HCT116 (cell line): ENCODE measurements around the gene ZBTB39. TPM values are rescaled to one million over a fixed set of nuclear protein-coding genes. Genes with fewer than 3 reads are reported as not detected.

Experiments
- ATAC-seq: fragments of 200-7000 bp; cut with Tn5 transposase; 2 replicates; pipeline ENCODE4 v1.9.1; 2020; ENCODE audit warnings: mild to moderate bottlenecking, moderate library complexity
- BruUV-seq: library from RNA; stranded (reverse); fragments of 400-500 nt; replicated peaks from 2 replicates; lab custom pipeline; 2021; lab: Mats Ljungman, UMichigan
- CTCF ChIA-PET: fragments of 300-600 bp; sonication (Branson Sonifier 250); formaldehyde crosslinking; loops from one replicate; lab custom pipeline; 2021; ENCODE audit warnings: antibody characterized with exemption; lab: Charles Lee
- POLR2A ChIA-PET: fragments of 300-600, 350-600 bp; sonication (Branson Sonifier 250); formaldehyde crosslinking; loops from one replicate; lab custom pipeline; 2021; ENCODE audit warnings: antibody characterized with exemption; lab: Charles Lee
- RAD21 ChIA-PET, 2 experiments: fragments of 300-600 bp; sonication (Branson Sonifier 250); formaldehyde crosslinking; loops; one replicate each; lab custom pipeline; 2023; ENCODE audit warnings: low total read pairs in 2 of 2; ENCODE audit not compliant: uncharacterized antibody in 2 of 2, unreplicated experiment in 2 of 2, low non-redundant PET in 1 of 2; lab: Charles Lee
- DNase-seq: peaks from one replicate; pipeline ENCODE4 v3.0.0-alpha.2; 2010; ENCODE audit warnings: low read depth, low spot score
- H2AFZ ChIP-seq: fragments of 200-600 bp; shearing (Covaris generic), sonication (generic); 2 replicates; pipeline ENCODE4 v1.6.1; 2017; ENCODE audit warnings: low read depth, mixed run types, mixed read lengths, antibody characterized with exemption, low read length; ENCODE audit not compliant: poor library complexity, severe bottlenecking
- H3K27ac ChIP-seq: 2 replicates; pipeline ENCODE4 v1.5.1; 2012; ENCODE audit warnings: low read depth, low read length
- H3K27me3 ChIP-seq: fragments of 200-600 bp; sonication (generic); 2 replicates; pipeline ENCODE4 v1.6.1; 2016; ENCODE audit warnings: mixed run types, low read length, mixed read lengths; ENCODE audit not compliant: insufficient read depth
- H3K36me3 ChIP-seq, 2 experiments: fragments of 200-500 bp in 1 of 2; fragments of 200-600 bp in 1 of 2; sonication (Bioruptor generic) in 1 of 2; sonication (generic) in 1 of 2; 2 replicates each; pipeline versions ENCODE4 v1.5.1 to v1.6.1; 2014 to 2016; ENCODE audit warnings: low read length in 2 of 2, inconsistent platforms in 1 of 2, mixed read lengths in 1 of 2, mixed run types in 1 of 2; ENCODE audit not compliant: insufficient read depth in 2 of 2, control insufficient read depth in 1 of 2
- H3K4me1 ChIP-seq, 2 experiments: fragments of 200-600 bp in 1 of 2; sonication (generic) in 1 of 2; 2 replicates each; pipeline versions ENCODE4 v1.5.1 to v1.6.1; 2012 to 2017; ENCODE audit warnings: low read length in 2 of 2, inconsistent platforms in 1 of 2, mild to moderate bottlenecking in 1 of 2, mixed read lengths in 1 of 2, mixed run types in 1 of 2, moderate library complexity in 1 of 2; ENCODE audit not compliant: insufficient read depth in 2 of 2, control insufficient read depth in 1 of 2
- H3K4me2 ChIP-seq: fragments of 200-600 bp; sonication (generic); 2 replicates; pipeline ENCODE4 v1.6.1; 2017; ENCODE audit warnings: mixed run types, low read length, mixed read lengths
- H3K4me3 ChIP-seq, 2 experiments: fragments of 200-600 bp in 1 of 2; sonication (generic) in 1 of 2; replicated peaks in 1 of 2; 2 replicates each; pipeline ENCODE4 v1.5.1; 2011 to 2016; ENCODE audit warnings: low read length in 2 of 2, control low read depth in 1 of 2, low read depth in 1 of 2, mild to moderate bottlenecking in 1 of 2, mixed read lengths in 1 of 2, mixed run types in 1 of 2
- H3K79me2 ChIP-seq: fragments of 200-600 bp; sonication (generic); 2 replicates; pipeline ENCODE4 v1.6.1; 2017; ENCODE audit warnings: mild to moderate bottlenecking, mixed run types, low read length, moderate library complexity, mixed read lengths; ENCODE audit not compliant: insufficient read depth
- H3K9ac ChIP-seq: fragments of 200-600 bp; sonication (generic); 2 replicates; pipeline ENCODE4 v1.6.1; 2016; ENCODE audit warnings: low read length, mixed read lengths
- H3K9me2 ChIP-seq: fragments of 200-600 bp; sonication (generic), shearing (Covaris generic); 2 replicates; pipeline ENCODE4 v1.6.1; 2017; ENCODE audit warnings: mixed run types, mild to moderate bottlenecking, moderate library complexity; ENCODE audit not compliant: insufficient read depth
- H3K9me3 ChIP-seq, 2 experiments: fragments of 200-500 bp in 1 of 2; fragments of 200-600 bp in 1 of 2; sonication (Bioruptor generic) in 1 of 2; sonication (generic) in 1 of 2; 2 replicates each; pipeline ENCODE4 v1.6.1; 2014 to 2017; ENCODE audit warnings: low read length in 2 of 2, mixed read lengths in 2 of 2, inconsistent platforms in 1 of 2, low read depth in 1 of 2, mild to moderate bottlenecking in 1 of 2, mixed run types in 1 of 2, moderate library complexity in 1 of 2; ENCODE audit not compliant: control insufficient read depth in 1 of 2, insufficient read depth in 1 of 2
- H4K20me1 ChIP-seq: fragments of 200-600 bp; sonication (generic), shearing (Covaris generic); 2 replicates; pipeline ENCODE4 v1.6.1; 2017; ENCODE audit warnings: mixed run types, mild to moderate bottlenecking, moderate library complexity; ENCODE audit not compliant: insufficient read depth
- ATF3 ChIP-seq: IDR thresholded peaks from 2 replicates; pipeline ENCODE4 v1.6.1; 2012
- EZH2phosphoT487 ChIP-seq: fragments of 200-600 bp; IDR thresholded peaks from 2 replicates; pipeline ENCODE4 v1.6.1; 2018; ENCODE audit warnings: antibody characterized with exemption, borderline replicate concordance
- FOSL1 ChIP-seq: IDR thresholded peaks from 2 replicates; pipeline ENCODE4 v1.6.1; 2012; ENCODE audit warnings: low read depth
- JUND ChIP-seq: IDR thresholded peaks from 2 replicates; pipeline ENCODE4 v1.6.1; 2012
- POLR2AphosphoS5 ChIP-seq: IDR thresholded peaks from 2 replicates; pipeline ENCODE4 v1.6.1; 2011; ENCODE audit warnings: mild to moderate bottlenecking, low read depth, low read length, moderate library complexity
- SIN3A ChIP-seq: IDR thresholded peaks from 2 replicates; pipeline ENCODE4 v1.6.1; 2012; ENCODE audit warnings: low read depth
- SP1 ChIP-seq: IDR thresholded peaks from 2 replicates; pipeline ENCODE4 v1.6.1; 2012; ENCODE audit warnings: low read depth
- SRF ChIP-seq: IDR thresholded peaks from 2 replicates; pipeline ENCODE4 v1.6.1; 2012; ENCODE audit warnings: low read depth
- TCF7L2 ChIP-seq: IDR thresholded peaks from 2 replicates; pipeline ENCODE4 v1.7.0; 2011; ENCODE audit warnings: borderline replicate concordance, inconsistent platforms; ENCODE audit not compliant: insufficient read depth, insufficient read length; ENCODE audit errors: extremely low read depth
- ZBTB33 ChIP-seq: IDR thresholded peaks from 2 replicates; pipeline ENCODE4 v1.6.1; 2011; ENCODE audit warnings: mild to moderate bottlenecking, low read length, moderate library complexity; ENCODE audit not compliant: insufficient replicate concordance; ENCODE audit errors: extremely low read depth
- ZFX ChIP-seq: fragments of 450-650 bp; IDR thresholded peaks from 2 replicates; pipeline ENCODE4 v1.6.1; 2017
- intact Hi-C: fragments of 100-400 bp; cut with micrococcal nuclease; formaldehyde crosslinking; loops from 2 replicates; pipeline ENCODE4 v1.10.0; 2022
- total RNA-seq: library from RNA; stranded (reverse); gene quantifications from one replicate; pipeline ENCODE4 v1.2.1, GENCODE V29; 2021; ENCODE audit not compliant: unreplicated experiment
- TF ChIP-seq, protein P1 (sequence below): IDR thresholded peaks from 2 replicates; pipeline ENCODE4 v1.6.1; 2012
- TF ChIP-seq, protein P2 (sequence below): IDR thresholded peaks from 2 replicates; pipeline ENCODE4 v1.6.1; 2012; ENCODE audit warnings: low read depth

The ZBTB39 gene
- total RNA-seq, 1 experiment from 2014 or later, result 12.3 TPM

GRCh38 chr12:57001448-57001906, 4.9 kb downstream of the ZBTB39 start (continued):
- TF ChIP-seq TCF7L2 (no peak), POLR2AphosphoS5 (no peak), SP1 (no peak), ATF3 (no peak)
- TF ChIP-seq, protein P1, sequence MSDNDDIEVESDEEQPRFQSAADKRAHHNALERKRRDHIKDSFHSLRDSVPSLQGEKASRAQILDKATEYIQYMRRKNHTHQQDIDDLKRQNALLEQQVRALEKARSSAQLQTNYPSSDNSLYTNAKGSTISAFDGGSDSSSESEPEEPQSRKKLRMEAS, result no peak
- TF ChIP-seq, protein P2, sequence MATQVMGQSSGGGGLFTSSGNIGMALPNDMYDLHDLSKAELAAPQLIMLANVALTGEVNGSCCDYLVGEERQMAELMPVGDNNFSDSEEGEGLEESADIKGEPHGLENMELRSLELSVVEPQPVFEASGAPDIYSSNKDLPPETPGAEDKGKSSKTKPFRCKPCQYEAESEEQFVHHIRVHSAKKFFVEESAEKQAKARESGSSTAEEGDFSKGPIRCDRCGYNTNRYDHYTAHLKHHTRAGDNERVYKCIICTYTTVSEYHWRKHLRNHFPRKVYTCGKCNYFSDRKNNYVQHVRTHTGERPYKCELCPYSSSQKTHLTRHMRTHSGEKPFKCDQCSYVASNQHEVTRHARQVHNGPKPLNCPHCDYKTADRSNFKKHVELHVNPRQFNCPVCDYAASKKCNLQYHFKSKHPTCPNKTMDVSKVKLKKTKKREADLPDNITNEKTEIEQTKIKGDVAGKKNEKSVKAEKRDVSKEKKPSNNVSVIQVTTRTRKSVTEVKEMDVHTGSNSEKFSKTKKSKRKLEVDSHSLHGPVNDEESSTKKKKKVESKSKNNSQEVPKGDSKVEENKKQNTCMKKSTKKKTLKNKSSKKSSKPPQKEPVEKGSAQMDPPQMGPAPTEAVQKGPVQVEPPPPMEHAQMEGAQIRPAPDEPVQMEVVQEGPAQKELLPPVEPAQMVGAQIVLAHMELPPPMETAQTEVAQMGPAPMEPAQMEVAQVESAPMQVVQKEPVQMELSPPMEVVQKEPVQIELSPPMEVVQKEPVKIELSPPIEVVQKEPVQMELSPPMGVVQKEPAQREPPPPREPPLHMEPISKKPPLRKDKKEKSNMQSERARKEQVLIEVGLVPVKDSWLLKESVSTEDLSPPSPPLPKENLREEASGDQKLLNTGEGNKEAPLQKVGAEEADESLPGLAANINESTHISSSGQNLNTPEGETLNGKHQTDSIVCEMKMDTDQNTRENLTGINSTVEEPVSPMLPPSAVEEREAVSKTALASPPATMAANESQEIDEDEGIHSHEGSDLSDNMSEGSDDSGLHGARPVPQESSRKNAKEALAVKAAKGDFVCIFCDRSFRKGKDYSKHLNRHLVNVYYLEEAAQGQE, result no peak

DNA sequence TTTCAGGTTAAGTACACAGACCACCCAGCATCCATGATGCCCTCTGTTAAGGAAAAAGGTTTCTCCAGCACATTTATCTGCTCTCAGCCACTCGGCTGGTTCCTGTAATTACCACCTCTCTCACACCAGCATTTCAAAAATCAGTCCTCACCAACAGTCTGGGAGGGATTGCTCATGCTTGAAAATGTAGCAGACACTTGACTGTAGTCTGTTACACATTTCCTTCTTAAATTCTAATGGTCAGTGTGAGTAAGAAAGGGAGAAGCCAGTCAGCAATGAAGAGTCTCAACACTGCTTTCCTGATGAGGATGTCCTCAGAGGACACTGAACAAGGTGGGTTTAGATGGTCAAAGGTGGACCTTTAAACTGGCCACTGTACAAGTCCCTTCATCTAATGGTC, 6.0 kb downstream of the ZBTB39 start:
- Histone ChIP-seq H3K4me2 (no peak overlapping the region), H3K4me1 (peaks cover 4 to 12% of the 10 kb centered on the region in 2 experiments), H3K79me2 (peaks cover 47% of the 10 kb centered on the region), H3K4me3 (no peak overlapping the region)
- RAD21 ChIA-PET, result no interaction called here
- ATAC-seq (no peak), DNase-seq (no peak)
- CTCF ChIA-PET, result interaction anchor here (1.0 to 2.8 kb wide), 4 partner anchors 111 to 243 kb away, joined by 3 to 19 read pairs (median 11); partner anchors contain the start of genes HSD17B6 and STAT6
- POLR2A ChIA-PET, result no interaction called here
- BruUV-seq, result no TSS peak
- TF ChIP-seq SRF (no peak), JUND (no peak), ZBTB33 (no peak), SIN3A (no peak), ZFX (no peak), FOSL1 (no peak), EZH2phosphoT487 (no peak)
- TF ChIP-seq, all 23 proteins: peak for 0
- H3K36me3 ChIP-seq, result peaks cover 23 to 34% of the 10 kb centered on the region in 2 experiments
- H3K9me3 ChIP-seq, result no peaks in the 10 kb centered on the region
- intact Hi-C loops, result no loop called here
- no peaks in the 10 kb centered on the region for H3K27me3 ChIP-seq
- H3K9ac ChIP-seq, result no peak overlapping the region
- H3K27ac ChIP-seq, result no peak overlapping the region
- H3K9me2 ChIP-seq, result no peaks in the 10 kb centered on the region
- H4K20me1 ChIP-seq, result no peaks in the 10 kb centered on the region
- no peak overlapping the region for H2AFZ ChIP-seq
